MCF 10A (cell line): ENCODE results near the gene SLCO2A1. TPM values are rescaled to one million over a fixed set of nuclear protein-coding genes. Genes with fewer than 3 reads are reported as not detected.

Source experiments
- BruUV-seq: library from RNA; stranded (reverse); fragments of 400-500 nt; replicated peaks from 2 replicates; lab custom pipeline; 2021; lab: Mats Ljungman, UMichigan
- CTCF ChIA-PET: fragments of 300-600 bp; sonication (Branson Sonifier 250); formaldehyde crosslinking; extraction: SDS; loops from one replicate; lab custom pipeline; 2021; ENCODE audit warnings: antibody characterized with exemption, inconsistent platforms; lab: Yijun Ruan, JAX
- POLR2A ChIA-PET: fragments of 300-600, 350-650 bp; sonication (Branson Sonifier 250); formaldehyde crosslinking; extraction: SDS; loops from one replicate; lab custom pipeline; 2020; ENCODE audit warnings: antibody characterized with exemption, inconsistent platforms; lab: Yijun Ruan, JAX
- DNase-seq: peaks from one replicate; pipeline ENCODE4 v3.0.0-alpha.2; 2018; ENCODE audit not compliant: unreplicated experiment
- H3K27ac Mint-ChIP-seq: one replicate; pipeline ENCODE4 v1.8.0; 2022; ENCODE audit warnings: mild to moderate bottlenecking, low read depth, mixed read lengths; ENCODE audit not compliant: unreplicated experiment
- H3K27me3 Mint-ChIP-seq: one replicate; pipeline ENCODE4 v1.8.0; 2022; ENCODE audit warnings: mixed read lengths; ENCODE audit not compliant: insufficient read depth, unreplicated experiment
- H3K36me3 Mint-ChIP-seq: one replicate; pipeline ENCODE4 v1.8.0; 2022; ENCODE audit warnings: mild to moderate bottlenecking, moderate library complexity, mixed read lengths; ENCODE audit not compliant: insufficient read depth, unreplicated experiment
- H3K4me1 Mint-ChIP-seq: one replicate; pipeline ENCODE4 v1.8.0; 2022; ENCODE audit warnings: mixed read lengths; ENCODE audit not compliant: insufficient read depth, unreplicated experiment
- H3K4me3 Mint-ChIP-seq: one replicate; pipeline ENCODE4 v1.8.0; 2022; ENCODE audit warnings: mild to moderate bottlenecking, moderate library complexity, mixed read lengths; ENCODE audit not compliant: unreplicated experiment
- H3K9me3 Mint-ChIP-seq: one replicate; pipeline ENCODE4 v1.8.0; 2022; ENCODE audit warnings: mixed read lengths; ENCODE audit not compliant: unreplicated experiment
- intact Hi-C: fragments of 100-400 bp; cut with micrococcal nuclease; formaldehyde crosslinking; loops from 2 replicates; pipeline ENCODE4 v1.14.1; 2022
- total RNA-seq: library from RNA; stranded (reverse); gene quantifications from 2 replicates; pipeline ENCODE4 v1.2.3, GENCODE V29; 2022
- TF ChIP-seq, protein P1 (sequence below): fragments of 200-600 bp; IDR thresholded peaks from one replicate; pipeline ENCODE4 v1.8.0; 2022; ENCODE audit warnings: antibody characterized with exemption, mild to moderate bottlenecking; ENCODE audit not compliant: unreplicated experiment

SLCO2A1 gene
- total RNA-seq, 1 experiment from 2014 or later = 1.0 TPM

DNA sequence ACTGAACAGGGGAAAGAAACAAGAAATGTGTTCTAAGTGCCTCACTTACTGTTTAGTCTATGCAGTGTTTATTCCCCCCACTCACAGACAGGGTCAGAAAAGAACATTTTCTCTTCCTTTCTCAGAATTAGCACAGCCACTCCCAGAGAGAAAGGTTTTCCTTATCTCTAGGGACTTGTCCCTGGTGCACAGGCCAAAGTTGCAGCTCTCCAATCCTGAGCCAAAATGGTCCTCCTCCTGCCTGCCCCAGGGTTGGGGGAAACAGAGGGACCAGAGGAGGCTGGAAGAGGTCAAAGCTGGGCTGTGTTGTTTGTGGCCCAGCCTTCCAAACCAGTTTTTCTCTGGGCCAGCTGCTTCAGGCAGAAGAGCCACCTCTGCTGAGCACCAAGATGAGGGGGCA lies 146.1 kb downstream of the SLCO2A1 start:
- no TSS peak for BruUV-seq
- intact Hi-C loops = no loop called here
- no peak for DNase-seq
- no peaks in the 10 kb centered on the region for H3K4me1 Mint-ChIP-seq
- H3K27me3 Mint-ChIP-seq = peaks cover 40% of the 10 kb centered on the region
- no peak overlapping the region for H3K27ac Mint-ChIP-seq
- no peak overlapping the region for H3K4me3 Mint-ChIP-seq
- TF ChIP-seq, protein P1, sequence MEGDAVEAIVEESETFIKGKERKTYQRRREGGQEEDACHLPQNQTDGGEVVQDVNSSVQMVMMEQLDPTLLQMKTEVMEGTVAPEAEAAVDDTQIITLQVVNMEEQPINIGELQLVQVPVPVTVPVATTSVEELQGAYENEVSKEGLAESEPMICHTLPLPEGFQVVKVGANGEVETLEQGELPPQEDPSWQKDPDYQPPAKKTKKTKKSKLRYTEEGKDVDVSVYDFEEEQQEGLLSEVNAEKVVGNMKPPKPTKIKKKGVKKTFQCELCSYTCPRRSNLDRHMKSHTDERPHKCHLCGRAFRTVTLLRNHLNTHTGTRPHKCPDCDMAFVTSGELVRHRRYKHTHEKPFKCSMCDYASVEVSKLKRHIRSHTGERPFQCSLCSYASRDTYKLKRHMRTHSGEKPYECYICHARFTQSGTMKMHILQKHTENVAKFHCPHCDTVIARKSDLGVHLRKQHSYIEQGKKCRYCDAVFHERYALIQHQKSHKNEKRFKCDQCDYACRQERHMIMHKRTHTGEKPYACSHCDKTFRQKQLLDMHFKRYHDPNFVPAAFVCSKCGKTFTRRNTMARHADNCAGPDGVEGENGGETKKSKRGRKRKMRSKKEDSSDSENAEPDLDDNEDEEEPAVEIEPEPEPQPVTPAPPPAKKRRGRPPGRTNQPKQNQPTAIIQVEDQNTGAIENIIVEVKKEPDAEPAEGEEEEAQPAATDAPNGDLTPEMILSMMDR = no peak
- H3K36me3 Mint-ChIP-seq = no peaks in the 10 kb centered on the region
- POLR2A ChIA-PET = no interaction called here
- CTCF ChIA-PET = interaction anchor here (0.6 to 1.5 kb wide), 3 partner anchors 11 to 722 kb away, joined by 3 read pairs; no protein-coding TSS in a partner anchor
- H3K9me3 Mint-ChIP-seq = no peaks in the 10 kb centered on the region

DNA sequence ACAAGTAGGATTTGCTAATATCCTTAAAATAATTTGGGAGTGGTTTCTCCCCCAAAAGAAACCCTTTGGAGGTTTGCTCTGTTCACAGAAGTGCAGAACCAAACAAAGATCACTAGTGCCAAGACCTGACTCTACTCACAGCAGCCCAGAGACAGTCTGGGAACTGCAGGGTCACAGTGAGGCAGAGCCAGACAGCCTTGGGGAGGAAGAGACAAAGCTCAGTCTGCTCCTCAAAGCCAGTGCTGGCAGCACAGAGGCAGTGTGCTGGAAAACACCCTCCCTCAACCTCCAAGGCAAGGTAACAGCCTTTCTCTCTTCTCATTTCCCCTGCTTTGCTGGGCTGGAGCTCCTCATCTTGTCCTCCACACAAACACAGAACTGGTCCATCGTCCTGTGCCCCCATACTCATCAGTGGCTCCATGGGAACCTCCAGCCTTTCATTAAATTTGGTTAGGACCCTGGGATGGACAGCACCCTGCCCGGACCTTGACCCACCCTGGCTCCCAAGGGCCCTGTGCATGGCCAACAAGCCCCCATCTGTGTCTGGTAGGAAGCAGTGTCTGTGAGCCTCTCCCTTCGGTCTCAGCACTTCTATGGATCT lies 146.6 kb downstream of the SLCO2A1 start:
- no peaks in the 10 kb centered on the region for H3K36me3 Mint-ChIP-seq
- no peaks in the 10 kb centered on the region for H3K9me3 Mint-ChIP-seq
- CTCF ChIA-PET = interaction anchor here (0.6 to 1.5 kb wide), 3 partner anchors 8 to 721 kb away, joined by 3 read pairs; no protein-coding TSS in a partner anchor
- TF ChIP-seq, protein P1 = no peak
- peaks cover 43% of the 10 kb centered on the region for H3K27me3 Mint-ChIP-seq
- H3K4me1 Mint-ChIP-seq = no peaks in the 10 kb centered on the region
- H3K4me3 Mint-ChIP-seq = no peak overlapping the region
- no TSS peak for BruUV-seq
- POLR2A ChIA-PET = no interaction called here
- no peak for DNase-seq
- intact Hi-C loops = no loop called here
- no peak overlapping the region for H3K27ac Mint-ChIP-seq

DNA sequence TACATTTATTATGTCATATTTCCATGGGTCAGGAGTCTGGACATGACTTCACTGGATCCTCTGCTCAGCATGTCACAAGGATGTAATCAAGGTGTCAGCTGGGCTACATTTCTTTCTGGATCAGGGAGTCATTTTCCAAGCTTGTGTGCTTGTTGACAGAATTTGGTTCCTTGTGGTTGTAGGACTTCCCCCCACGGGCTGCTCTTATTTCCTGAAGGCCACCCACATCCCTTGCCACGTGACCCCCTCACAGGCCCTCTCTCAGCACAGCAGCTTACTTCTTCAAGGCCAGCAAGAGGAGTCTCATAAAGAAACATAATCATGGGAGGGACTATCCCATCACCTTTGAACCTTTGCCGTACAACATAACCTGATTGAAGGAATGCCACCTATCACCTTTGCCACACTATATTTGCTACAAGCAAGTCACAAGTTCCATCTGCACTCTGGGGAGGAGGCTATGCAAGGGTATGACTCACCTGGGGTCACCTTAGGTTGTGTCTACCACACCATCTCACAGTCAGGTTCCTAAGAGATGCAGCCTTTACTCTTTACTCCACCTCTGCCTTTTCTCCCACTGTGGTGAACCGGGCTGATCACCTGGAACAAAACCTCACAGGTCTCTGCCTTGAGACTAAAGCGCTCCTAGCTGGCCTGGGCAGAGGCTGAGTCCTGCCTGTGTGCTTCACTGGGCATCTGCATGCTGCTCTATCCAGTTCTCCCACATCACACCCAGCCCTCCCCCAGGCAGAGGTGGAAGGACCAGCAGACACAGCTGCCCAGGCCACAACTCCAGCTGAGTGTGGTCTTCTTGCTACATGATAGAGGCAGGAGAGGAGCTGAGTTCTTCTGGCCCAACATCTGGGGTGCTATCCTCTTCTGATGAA lies 147.5 kb downstream of the SLCO2A1 start:
- ChIA-PET CTCF (interaction anchor here (0.7 to 1.5 kb wide), 2 partner anchors 9 to 12 kb away, joined by 3 read pairs; no protein-coding TSS in a partner anchor), POLR2A (no interaction called here)
- intact Hi-C loops = no loop called here
- DNase-seq = no peak
- Mint-ChIP-seq H3K4me1 (no peaks in the 10 kb centered on the region), H3K27me3 (peaks cover 52% of the 10 kb centered on the region), H3K9me3 (no peaks in the 10 kb centered on the region), H3K36me3 (no peaks in the 10 kb centered on the region), H3K4me3 (no peak overlapping the region), H3K27ac (no peak overlapping the region)
- no TSS peak for BruUV-seq
- TF ChIP-seq, protein P1 = no peak

DNA sequence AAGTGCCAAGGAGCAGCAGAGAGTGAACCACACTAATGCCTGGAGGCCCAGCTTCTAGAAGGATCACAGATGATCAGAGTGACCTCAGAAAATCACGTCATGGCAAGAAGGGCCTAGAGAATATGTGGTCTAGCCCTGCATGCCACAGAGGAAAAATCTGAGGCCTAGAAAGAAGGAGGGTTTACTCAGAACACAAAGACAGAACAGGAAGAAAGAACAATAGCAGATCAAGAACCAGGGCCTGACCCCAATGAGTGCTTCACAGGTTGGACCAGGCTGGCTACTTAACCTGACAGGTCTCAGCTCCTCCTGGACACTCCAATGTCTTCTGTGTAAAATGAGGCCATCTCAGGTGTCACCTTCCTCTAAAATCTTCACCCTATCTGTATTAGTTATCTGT lies 148.2 kb downstream of the SLCO2A1 start:
- no peak overlapping the region for H3K4me3 Mint-ChIP-seq
- CTCF ChIA-PET = no interaction called here
- no peak for DNase-seq
- no TSS peak for BruUV-seq
- H3K36me3 Mint-ChIP-seq = no peaks in the 10 kb centered on the region
- intact Hi-C loops = no loop called here
- H3K9me3 Mint-ChIP-seq = no peaks in the 10 kb centered on the region
- TF ChIP-seq, protein P1 = no peak
- H3K27ac Mint-ChIP-seq = no peak overlapping the region
- POLR2A ChIA-PET = no interaction called here
- peaks cover 53% of the 10 kb centered on the region for H3K27me3 Mint-ChIP-seq
- no peaks in the 10 kb centered on the region for H3K4me1 Mint-ChIP-seq
